ENCODE data around the gene C5.

C5 gene

GRCh38 chr9:120936764-120937122, 113.3 kb downstream of the C5 start:
- H3K9me3 ChIP-seq (ENCODE audit: control insufficient read depth, low read length): no peaks in the 10 kb centered on the region
- no peak overlapping the region for H3K4ac ChIP-seq (ENCODE audit: low read depth in 1 of 2, low read length in 2 of 2)
- H3K27me3 ChIP-seq (ENCODE audit: control insufficient read depth in 1 of 2, insufficient read depth in 1 of 2, low read length in 2 of 2): no peaks in the 10 kb centered on the region
- no peak overlapping the region for H2BK12ac ChIP-seq (ENCODE audit: low read length in 2 of 2)
- no peak overlapping the region for H4K91ac ChIP-seq (ENCODE audit: low read length)
- no peak overlapping the region for H3K4me2 ChIP-seq (ENCODE audit: low read length, poor library complexity, severe bottlenecking)
- H2BK120ac ChIP-seq (ENCODE audit: low read depth, low read length): no peak overlapping the region
- H2BK15ac ChIP-seq (ENCODE audit: low read depth, poor library complexity, severe bottlenecking): no peak overlapping the region
- peaks cover 20% of the 10 kb centered on the region for H3K4me1 ChIP-seq (ENCODE audit: control insufficient read depth, insufficient read depth, low read depth, low read length)
- WGBS: 27% methylated on average over 2 of the region's 2 CpGs
- no peak overlapping the region for H3K27ac ChIP-seq (ENCODE audit: low read length, poor library complexity, severe bottlenecking)
- no peak overlapping the region for H4K8ac ChIP-seq (ENCODE audit: low read length)
- H3K14ac ChIP-seq (ENCODE audit: low read length in 2 of 2): no peak overlapping the region
- H3K36me3 ChIP-seq (ENCODE audit: control insufficient read depth in 1 of 2, insufficient read depth in 2 of 2, low read depth in 1 of 2, low read length in 2 of 2): no peaks in the 10 kb centered on the region
- H3K23ac ChIP-seq (ENCODE audit: low read length in 2 of 2): no peak overlapping the region
- H3K4me3 ChIP-seq (ENCODE audit: insufficient read depth in 1 of 2, low read depth in 1 of 2, low read length in 2 of 2): no peak overlapping the region
- no peaks in the 10 kb centered on the region for H3K79me1 ChIP-seq (replicated peaks; ENCODE audit: low read length, poor library complexity, severe bottlenecking)
- no peak overlapping the region for H2AK5ac ChIP-seq (ENCODE audit: low read length, severe bottlenecking)
- no peak for DNase-seq
- no peak overlapping the region for H2AFZ ChIP-seq (ENCODE audit: low read depth, low read length)
- H3K9ac ChIP-seq (ENCODE audit: low read length): peak overlapping the region; percentile 86
- no peak overlapping the region for H2BK5ac ChIP-seq (ENCODE audit: low read depth, low read length, poor library complexity, severe bottlenecking)
- no peak overlapping the region for H3K18ac ChIP-seq (ENCODE audit: low read depth in 1 of 2, low read length in 2 of 2)

- WGBS: 37% methylated on average over 10 of the region's 10 CpGs
- peak overlapping the region; percentile 92 to 98 for H2BK12ac ChIP-seq (ENCODE audit: low read length in 2 of 2)
- peak overlapping the region; percentile 83 to 94 for H3K4ac ChIP-seq (ENCODE audit: low read depth in 1 of 2, low read length in 2 of 2)
- H3K27me3 ChIP-seq (ENCODE audit: control insufficient read depth in 1 of 2, insufficient read depth in 1 of 2, low read length in 2 of 2): no peaks in the 10 kb centered on the region
- DNase-seq: peak; percentile 94
- no peaks in the 10 kb centered on the region for H3K79me1 ChIP-seq (replicated peaks; ENCODE audit: low read length, poor library complexity, severe bottlenecking)
- H3K14ac ChIP-seq (ENCODE audit: low read length in 2 of 2): peak overlapping the region in 1 of 2 experiments; percentile 44
- peak overlapping the region; percentile 96 for H3K27ac ChIP-seq (ENCODE audit: low read length, poor library complexity, severe bottlenecking)
- peaks cover 22% of the 10 kb centered on the region for H3K4me1 ChIP-seq (ENCODE audit: control insufficient read depth, insufficient read depth, low read depth, low read length)
- H3K18ac ChIP-seq (ENCODE audit: low read depth in 1 of 2, low read length in 2 of 2): peak overlapping the region; percentile 92 to 98
- H3K9me3 ChIP-seq (ENCODE audit: control insufficient read depth, low read length): no peaks in the 10 kb centered on the region
- H2BK15ac ChIP-seq (ENCODE audit: low read depth, poor library complexity, severe bottlenecking): peak overlapping the region; percentile 96
- peak overlapping the region in 1 of 2 experiments; percentile 77 for H3K23ac ChIP-seq (ENCODE audit: low read length in 2 of 2)
- peak overlapping the region; percentile 88 for H2BK5ac ChIP-seq (ENCODE audit: low read depth, low read length, poor library complexity, severe bottlenecking)
- peak overlapping the region; percentile 73 for H3K4me2 ChIP-seq (ENCODE audit: low read length, poor library complexity, severe bottlenecking)
- H2AFZ ChIP-seq (ENCODE audit: low read depth, low read length): no peak overlapping the region
- peak overlapping the region; percentile 84 for H2BK120ac ChIP-seq (ENCODE audit: low read depth, low read length)
- no peaks in the 10 kb centered on the region for H3K36me3 ChIP-seq (ENCODE audit: control insufficient read depth in 1 of 2, insufficient read depth in 2 of 2, low read depth in 1 of 2, low read length in 2 of 2)
- peak overlapping the region; percentile 44 for H2AK5ac ChIP-seq (ENCODE audit: low read length, severe bottlenecking)
- H4K8ac ChIP-seq (ENCODE audit: low read length): peak overlapping the region; percentile 90
- peak overlapping the region in 1 of 2 experiments; percentile 73 for H3K4me3 ChIP-seq (ENCODE audit: insufficient read depth in 1 of 2, low read depth in 1 of 2, low read length in 2 of 2)
- peak overlapping the region; percentile 89 for H4K91ac ChIP-seq (ENCODE audit: low read length)
- peak overlapping the region; percentile 86 for H3K9ac ChIP-seq (ENCODE audit: low read length)
Measured at GRCh38 chr9:120936011-120936763, 113.9 kb downstream of the C5 start.

- peak overlapping the region in 1 of 2 experiments; percentile 84 for H2BK12ac ChIP-seq (ENCODE audit: low read length in 2 of 2)
- WGBS: 41% methylated on average over 4 of the region's 4 CpGs
- H3K23ac ChIP-seq (ENCODE audit: low read length in 2 of 2): no peak overlapping the region
- peak overlapping the region; percentile 73 for H3K4me2 ChIP-seq (ENCODE audit: low read length, poor library complexity, severe bottlenecking)
- H4K8ac ChIP-seq (ENCODE audit: low read length): no peak overlapping the region
- H3K27me3 ChIP-seq (ENCODE audit: control insufficient read depth in 1 of 2, insufficient read depth in 1 of 2, low read length in 2 of 2): no peaks in the 10 kb centered on the region
- peak; percentile 93 for DNase-seq
- no peaks in the 10 kb centered on the region for H3K9me3 ChIP-seq (ENCODE audit: control insufficient read depth, low read length)
- H3K4ac ChIP-seq (ENCODE audit: low read depth in 1 of 2, low read length in 2 of 2): peak overlapping the region; percentile 40 to 83
- no peak overlapping the region for H2AK5ac ChIP-seq (ENCODE audit: low read length, severe bottlenecking)
- H3K36me3 ChIP-seq (ENCODE audit: control insufficient read depth in 1 of 2, insufficient read depth in 2 of 2, low read depth in 1 of 2, low read length in 2 of 2): no peaks in the 10 kb centered on the region
- peak overlapping the region; percentile 82 for H2BK120ac ChIP-seq (ENCODE audit: low read depth, low read length)
- peak overlapping the region; percentile 81 for H2AFZ ChIP-seq (ENCODE audit: low read depth, low read length)
- H3K14ac ChIP-seq (ENCODE audit: low read length in 2 of 2): no peak overlapping the region
- peak overlapping the region in 1 of 2 experiments; percentile 73 for H3K4me3 ChIP-seq (ENCODE audit: insufficient read depth in 1 of 2, low read depth in 1 of 2, low read length in 2 of 2)
- peaks cover 21% of the 10 kb centered on the region for H3K4me1 ChIP-seq (ENCODE audit: control insufficient read depth, insufficient read depth, low read depth, low read length)
- peak overlapping the region; percentile 86 for H3K9ac ChIP-seq (ENCODE audit: low read length)
- no peaks in the 10 kb centered on the region for H3K79me1 ChIP-seq (replicated peaks; ENCODE audit: low read length, poor library complexity, severe bottlenecking)
- peak overlapping the region; percentile 73 for H4K91ac ChIP-seq (ENCODE audit: low read length)
- peak overlapping the region; percentile 96 for H3K27ac ChIP-seq (ENCODE audit: low read length, poor library complexity, severe bottlenecking)
- no peak overlapping the region for H2BK15ac ChIP-seq (ENCODE audit: low read depth, poor library complexity, severe bottlenecking)
- H2BK5ac ChIP-seq (ENCODE audit: low read depth, low read length, poor library complexity, severe bottlenecking): peak overlapping the region; percentile 35
- H3K18ac ChIP-seq (ENCODE audit: low read depth in 1 of 2, low read length in 2 of 2): peak overlapping the region; percentile 84 to 98
Measured at GRCh38 chr9:120935383-120935857, 114.7 kb downstream of the C5 start.

- no peak overlapping the region for H4K8ac ChIP-seq (ENCODE audit: low read length)
- H2BK15ac ChIP-seq (ENCODE audit: low read depth, poor library complexity, severe bottlenecking): peak overlapping the region; percentile 97
- no peak overlapping the region for H2AK5ac ChIP-seq (ENCODE audit: low read length, severe bottlenecking)
- 96% methylated on average over 3 of the region's 3 CpGs for WGBS
- H3K14ac ChIP-seq (ENCODE audit: low read length in 2 of 2): no peak overlapping the region
- no peak overlapping the region for H3K4me3 ChIP-seq (ENCODE audit: insufficient read depth in 1 of 2, low read depth in 1 of 2, low read length in 2 of 2)
- H3K27ac ChIP-seq (ENCODE audit: low read length, poor library complexity, severe bottlenecking): no peak overlapping the region
- no peak overlapping the region for H3K23ac ChIP-seq (ENCODE audit: low read length in 2 of 2)
- H2BK5ac ChIP-seq (ENCODE audit: low read depth, low read length, poor library complexity, severe bottlenecking): no peak overlapping the region
- no peaks in the 10 kb centered on the region for H3K9me3 ChIP-seq (ENCODE audit: control insufficient read depth, low read length)
- peaks cover 21% of the 10 kb centered on the region for H3K4me1 ChIP-seq (ENCODE audit: control insufficient read depth, insufficient read depth, low read depth, low read length)
- DNase-seq: no peak
- H3K79me1 ChIP-seq (replicated peaks; ENCODE audit: low read length, poor library complexity, severe bottlenecking): no peaks in the 10 kb centered on the region
- H3K27me3 ChIP-seq (ENCODE audit: control insufficient read depth in 1 of 2, insufficient read depth in 1 of 2, low read length in 2 of 2): no peaks in the 10 kb centered on the region
- no peak overlapping the region for H2BK120ac ChIP-seq (ENCODE audit: low read depth, low read length)
- no peak overlapping the region for H3K4ac ChIP-seq (ENCODE audit: low read depth in 1 of 2, low read length in 2 of 2)
- no peak overlapping the region for H3K4me2 ChIP-seq (ENCODE audit: low read length, poor library complexity, severe bottlenecking)
- no peak overlapping the region for H4K91ac ChIP-seq (ENCODE audit: low read length)
- H3K18ac ChIP-seq (ENCODE audit: low read depth in 1 of 2, low read length in 2 of 2): no peak overlapping the region
- no peaks in the 10 kb centered on the region for H3K36me3 ChIP-seq (ENCODE audit: control insufficient read depth in 1 of 2, insufficient read depth in 2 of 2, low read depth in 1 of 2, low read length in 2 of 2)
- peak overlapping the region; percentile 2 for H3K9ac ChIP-seq (ENCODE audit: low read length)
- no peak overlapping the region for H2AFZ ChIP-seq (ENCODE audit: low read depth, low read length)
- no peak overlapping the region for H2BK12ac ChIP-seq (ENCODE audit: low read length in 2 of 2)
Measured at GRCh38 chr9:120934281-120934680, 115.8 kb downstream of the C5 start.

Measured in mesenchymal stem cell (in vitro differentiated cells and primary cell).